ENCODE data around the gene INTS7. TPM values are rescaled to one million over a fixed set of nuclear protein-coding genes. Genes with fewer than 3 reads are reported as not detected.

The INTS7 gene
- total RNA-seq, 2 donors from 2014 or later, result 4.7 to 16.9 TPM

- TF ChIP-seq, protein P1, sequence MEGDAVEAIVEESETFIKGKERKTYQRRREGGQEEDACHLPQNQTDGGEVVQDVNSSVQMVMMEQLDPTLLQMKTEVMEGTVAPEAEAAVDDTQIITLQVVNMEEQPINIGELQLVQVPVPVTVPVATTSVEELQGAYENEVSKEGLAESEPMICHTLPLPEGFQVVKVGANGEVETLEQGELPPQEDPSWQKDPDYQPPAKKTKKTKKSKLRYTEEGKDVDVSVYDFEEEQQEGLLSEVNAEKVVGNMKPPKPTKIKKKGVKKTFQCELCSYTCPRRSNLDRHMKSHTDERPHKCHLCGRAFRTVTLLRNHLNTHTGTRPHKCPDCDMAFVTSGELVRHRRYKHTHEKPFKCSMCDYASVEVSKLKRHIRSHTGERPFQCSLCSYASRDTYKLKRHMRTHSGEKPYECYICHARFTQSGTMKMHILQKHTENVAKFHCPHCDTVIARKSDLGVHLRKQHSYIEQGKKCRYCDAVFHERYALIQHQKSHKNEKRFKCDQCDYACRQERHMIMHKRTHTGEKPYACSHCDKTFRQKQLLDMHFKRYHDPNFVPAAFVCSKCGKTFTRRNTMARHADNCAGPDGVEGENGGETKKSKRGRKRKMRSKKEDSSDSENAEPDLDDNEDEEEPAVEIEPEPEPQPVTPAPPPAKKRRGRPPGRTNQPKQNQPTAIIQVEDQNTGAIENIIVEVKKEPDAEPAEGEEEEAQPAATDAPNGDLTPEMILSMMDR (IDR thresholded peaks at IDR 0.05), result no peak
- DNase-seq (ENCODE audit: low spot score), result no peak
These were observed 119.4 kb downstream of the INTS7 start for GRCh38 chr1:211915924-211916323.

DNA sequence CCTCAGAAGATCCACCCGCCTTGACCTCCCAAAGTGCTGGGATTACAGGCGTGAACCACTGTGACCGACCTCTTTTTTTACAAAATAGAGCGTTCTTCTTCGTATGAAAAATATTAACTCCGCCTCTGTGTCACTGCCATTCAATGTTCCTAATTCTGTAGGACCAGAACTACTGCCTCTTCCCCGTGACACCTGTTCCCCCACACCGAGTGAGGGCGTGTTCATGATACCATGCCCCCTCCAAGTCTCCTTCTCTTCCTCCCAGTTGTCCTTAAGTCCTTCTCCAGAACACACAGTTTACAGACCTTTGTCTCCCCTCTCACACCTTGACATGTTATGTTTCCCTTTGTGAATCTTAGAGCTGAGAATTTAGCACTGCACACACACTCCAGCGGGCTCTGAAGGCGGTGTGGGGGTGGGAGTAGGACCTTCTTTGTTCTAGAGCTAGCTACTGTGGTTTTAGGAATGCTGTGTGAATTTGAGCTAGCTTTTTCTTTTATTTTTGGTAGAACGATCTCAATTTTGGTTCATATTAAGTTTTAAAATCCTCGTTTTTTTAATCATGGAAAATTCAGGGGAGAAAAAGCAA is 122.4 kb downstream of the INTS7 start:
- no peak for DNase-seq (ENCODE audit: low spot score)
- H3K4me1 ChIP-seq (ENCODE audit: control insufficient read depth in 1 of 2, low read depth in 2 of 2), result peaks cover 3 to 7% of the 10 kb centered on the region in 2 donors
- H3K4me3 ChIP-seq, result no peak overlapping the region
- no peak overlapping the region for H3K27ac ChIP-seq
- TF ChIP-seq, protein P1 (IDR thresholded peaks at IDR 0.05), result no peak
- no peak for ATAC-seq (ENCODE audit: insufficient number of reproducible peaks, low FRiP score, low read depth)
- no peaks in the 10 kb centered on the region for H3K36me3 ChIP-seq
- H3K27me3 ChIP-seq (replicated peaks; ENCODE audit: insufficient read depth), result no peaks in the 10 kb centered on the region
- H3K9me3 ChIP-seq, result no peaks in the 10 kb centered on the region

More at GRCh38 chr1:211915924-211916323, 119.4 kb downstream of the INTS7 start:
- Histone ChIP-seq H3K4me3 (no peak overlapping the region), H3K36me3 (no peaks in the 10 kb centered on the region), H3K4me1 (ENCODE audit: control insufficient read depth in 1 of 2, low read depth in 2 of 2) (peaks cover 3 to 21% of the 10 kb centered on the region in 2 donors), H3K27ac (no peak overlapping the region), H3K9me3 (no peaks in the 10 kb centered on the region), H3K27me3 (replicated peaks; ENCODE audit: insufficient read depth) (no peaks in the 10 kb centered on the region)
- ATAC-seq (ENCODE audit: insufficient number of reproducible peaks, low FRiP score, low read depth), result no peak

DNA sequence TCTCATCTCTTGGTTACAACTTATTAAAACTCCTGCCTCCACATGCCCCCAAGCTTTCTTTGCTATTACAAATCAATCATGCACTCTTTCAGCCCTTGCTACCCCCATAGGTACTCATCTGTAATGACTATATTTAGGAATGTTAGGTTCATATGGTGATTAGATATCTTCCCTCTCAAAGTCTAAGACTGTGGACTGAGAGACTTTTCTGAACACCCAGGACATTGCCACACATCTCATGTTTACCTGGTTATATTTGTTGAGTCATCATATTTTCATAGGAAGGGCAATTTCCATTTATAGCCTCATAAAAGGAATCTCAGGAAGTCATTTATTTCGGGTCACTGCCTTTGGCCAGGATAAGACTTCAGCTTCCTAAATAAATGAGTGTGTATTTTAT is 123.3 kb downstream of the INTS7 start:
- TF ChIP-seq, protein P1 (IDR thresholded peaks at IDR 0.05), result no peak
- no peak overlapping the region for H3K27ac ChIP-seq

DNA sequence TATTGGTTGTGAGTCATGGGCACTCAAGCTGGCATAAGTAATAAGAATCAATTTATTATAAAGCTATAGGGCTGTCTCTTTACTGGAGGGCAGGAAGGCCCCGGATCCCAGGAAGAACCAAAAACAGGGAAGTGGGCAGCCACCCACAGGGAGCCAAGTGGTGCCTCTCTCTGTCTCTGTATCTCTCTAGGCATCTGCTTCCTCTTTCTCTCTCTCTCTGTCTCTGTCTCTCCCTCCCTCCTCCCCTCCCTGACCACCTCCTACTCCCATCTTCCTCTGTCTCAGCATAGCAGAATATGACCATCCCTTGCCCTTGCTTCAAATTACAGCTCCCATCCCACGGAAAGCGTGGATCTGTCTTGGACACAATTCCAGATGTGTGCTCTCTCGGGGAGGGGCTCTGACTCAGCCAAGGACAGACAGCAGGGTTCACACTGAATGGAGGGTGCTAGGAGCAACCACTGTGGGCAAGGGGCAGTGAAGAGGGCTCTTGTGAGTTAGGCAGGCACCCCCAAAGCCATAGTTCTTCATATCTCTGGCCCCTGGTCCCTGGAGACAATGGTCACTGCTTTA is 124.4 kb downstream of the INTS7 start:
- Histone ChIP-seq H3K4me1 (ENCODE audit: control insufficient read depth in 1 of 2, low read depth in 2 of 2) (peaks cover 0 to 3% of the 10 kb centered on the region in 2 donors), H3K4me3 (no peak overlapping the region), H3K27ac (no peak overlapping the region), H3K9me3 (no peaks in the 10 kb centered on the region), H3K27me3 (replicated peaks; ENCODE audit: insufficient read depth) (no peaks in the 10 kb centered on the region), H3K36me3 (no peaks in the 10 kb centered on the region)
- ATAC-seq (ENCODE audit: insufficient number of reproducible peaks, low FRiP score, low read depth) (no peak), DNase-seq (ENCODE audit: low spot score) (no peak)
- TF ChIP-seq, protein P1 (IDR thresholded peaks at IDR 0.05), result no peak

More for the DNA sequence above, 123.3 kb downstream of the INTS7 start:
- ATAC-seq (ENCODE audit: insufficient number of reproducible peaks, low FRiP score, low read depth), result no peak
- H3K36me3 ChIP-seq, result no peaks in the 10 kb centered on the region
- no peak overlapping the region for H3K4me3 ChIP-seq
- H3K9me3 ChIP-seq, result no peaks in the 10 kb centered on the region
- peaks cover 0 to 3% of the 10 kb centered on the region in 2 donors for H3K4me1 ChIP-seq (ENCODE audit: control insufficient read depth in 1 of 2, low read depth in 2 of 2)
- DNase-seq (ENCODE audit: low spot score), result no peak
- no peaks in the 10 kb centered on the region for H3K27me3 ChIP-seq (replicated peaks; ENCODE audit: insufficient read depth)

DNA sequence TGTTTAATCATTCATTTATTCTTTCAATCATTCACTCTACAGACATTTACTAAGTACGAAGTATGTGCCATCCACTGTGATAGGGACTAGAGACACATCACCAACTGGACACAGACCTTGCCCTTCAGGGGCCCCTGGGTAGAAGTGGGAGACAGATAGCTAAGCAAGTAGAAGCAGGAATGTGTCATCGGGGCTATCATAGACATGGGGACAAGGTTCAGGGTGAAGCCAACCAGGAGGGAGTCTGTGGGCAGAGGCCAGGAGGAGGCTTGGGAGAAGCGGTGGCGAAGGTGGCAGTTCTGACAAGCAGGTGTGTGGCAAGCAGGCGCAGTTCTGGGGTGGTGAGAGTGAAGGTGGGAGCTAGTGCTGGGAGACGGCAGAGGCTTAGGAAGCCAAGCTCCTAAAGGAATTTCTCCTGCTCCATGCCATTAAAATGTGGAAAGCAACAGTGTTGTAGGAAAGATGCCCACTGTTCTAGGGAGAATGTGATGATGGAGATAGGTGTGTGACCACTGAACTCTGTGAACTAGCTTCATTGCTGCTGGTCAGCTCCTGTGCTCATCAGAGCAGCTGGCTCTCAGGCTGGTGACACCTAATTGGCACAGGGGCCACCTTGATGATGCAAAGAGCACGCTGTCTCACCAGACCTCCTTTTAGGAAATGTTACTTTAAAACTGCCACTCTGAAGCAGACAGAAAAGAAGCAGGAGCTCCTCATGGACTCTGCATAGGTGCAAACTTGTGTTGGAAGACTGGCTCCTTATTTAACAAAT is 125.1 kb downstream of the INTS7 start:
- no peak overlapping the region for H3K27ac ChIP-seq
- no peak for DNase-seq (ENCODE audit: low spot score)
- peaks cover 0 to 3% of the 10 kb centered on the region in 2 donors for H3K4me1 ChIP-seq (ENCODE audit: control insufficient read depth in 1 of 2, low read depth in 2 of 2)
- H3K36me3 ChIP-seq, result no peaks in the 10 kb centered on the region
- H3K4me3 ChIP-seq, result no peak overlapping the region
- no peaks in the 10 kb centered on the region for H3K27me3 ChIP-seq (replicated peaks; ENCODE audit: insufficient read depth)
- no peak for ATAC-seq (ENCODE audit: insufficient number of reproducible peaks, low FRiP score, low read depth)
- TF ChIP-seq, protein P1 (IDR thresholded peaks at IDR 0.05), result no peak
- no peaks in the 10 kb centered on the region for H3K9me3 ChIP-seq
